Cardiac muscle cell (in vitro differentiated cells and primary cell): ENCODE measurements around the gene NIPA2. TPM values are rescaled to one million over a fixed set of nuclear protein-coding genes. Genes with fewer than 3 reads are reported as not detected.
"Not testable (repeated sequence)": the region's sequence is repeated elsewhere in the genome, so short reads cannot be mapped to it uniquely, and the experiment has no call there.

ENCODE experiments used
- DNase-seq, 2 donors: peaks; one replicate each; pipeline versions ENCODE4 v3.0.0 to v3.0.0-alpha.2; 2010 to 2017; ENCODE audit warnings: low read depth in 1 of 2, low spot score in 1 of 2
- H3K27ac ChIP-seq: fragments of 200-600 bp; sonication (generic); 2 replicates; pipeline ENCODE4 v1.5.1; 2016
- H3K27me3 ChIP-seq: fragments of 200-600 bp; sonication (generic); 2 replicates; pipeline ENCODE4 v1.6.0; 2016; ENCODE audit warnings: control low read depth
- H3K36me3 ChIP-seq: fragments of 200-600 bp; sonication (generic); 2 replicates; pipeline ENCODE4 v1.5.1; 2016; ENCODE audit warnings: control low read depth
- H3K4me1 ChIP-seq: fragments of 200-600 bp; sonication (generic); 2 replicates; pipeline ENCODE4 v1.8.1; 2017; ENCODE audit warnings: low read depth, mild to moderate bottlenecking, mixed run types
- H3K4me3 ChIP-seq: fragments of 200-600 bp; sonication (generic); 2 replicates; pipeline ENCODE4 v1.5.1; 2016; ENCODE audit warnings: mild to moderate bottlenecking
- H3K9me3 ChIP-seq: fragments of 200-600 bp; sonication (generic); 2 replicates; pipeline ENCODE4 v1.5.1; 2017; ENCODE audit warnings: low read depth, mild to moderate bottlenecking, control low read depth
- polyA plus RNA-seq: library from polyadenylated mRNA; unstranded; fragments of >200 nt; fragmentation: Nextera tagmentation; extraction: Ambion mirVana; gene quantifications from 2 replicates; pipeline ENCODE4 v1.2.1, GENCODE V29; 2016
- total RNA-seq: library from RNA; depleted of rRNA; stranded (reverse); fragments of >200 nt; gene quantifications from 2 replicates; pipeline ENCODE4 v1.2.3, GENCODE V29; 2016
- TF ChIP-seq, protein P1 (sequence below): IDR thresholded peaks from 2 replicates; pipeline ENCODE4 v1.5.1; 2012; ENCODE audit warnings: low read depth, mild to moderate bottlenecking, low read length

Gene NIPA2
- total and polyA plus RNA-seq, 2 experiments from 2014 or later = 58.0 to 80.7 TPM

GRCh38 chr15:22799902-22800301 lies 38.6 kb upstream of the NIPA2 start:
- Histone ChIP-seq H3K27me3 (no peaks in the 10 kb centered on the region), H3K4me3 (no peak overlapping the region), H3K27ac (no peak overlapping the region), H3K9me3 (no peaks in the 10 kb centered on the region), H3K36me3 (no peaks in the 10 kb centered on the region), H3K4me1 (no peaks in the 10 kb centered on the region)
- DNase-seq = no peak
- TF ChIP-seq, protein P1, sequence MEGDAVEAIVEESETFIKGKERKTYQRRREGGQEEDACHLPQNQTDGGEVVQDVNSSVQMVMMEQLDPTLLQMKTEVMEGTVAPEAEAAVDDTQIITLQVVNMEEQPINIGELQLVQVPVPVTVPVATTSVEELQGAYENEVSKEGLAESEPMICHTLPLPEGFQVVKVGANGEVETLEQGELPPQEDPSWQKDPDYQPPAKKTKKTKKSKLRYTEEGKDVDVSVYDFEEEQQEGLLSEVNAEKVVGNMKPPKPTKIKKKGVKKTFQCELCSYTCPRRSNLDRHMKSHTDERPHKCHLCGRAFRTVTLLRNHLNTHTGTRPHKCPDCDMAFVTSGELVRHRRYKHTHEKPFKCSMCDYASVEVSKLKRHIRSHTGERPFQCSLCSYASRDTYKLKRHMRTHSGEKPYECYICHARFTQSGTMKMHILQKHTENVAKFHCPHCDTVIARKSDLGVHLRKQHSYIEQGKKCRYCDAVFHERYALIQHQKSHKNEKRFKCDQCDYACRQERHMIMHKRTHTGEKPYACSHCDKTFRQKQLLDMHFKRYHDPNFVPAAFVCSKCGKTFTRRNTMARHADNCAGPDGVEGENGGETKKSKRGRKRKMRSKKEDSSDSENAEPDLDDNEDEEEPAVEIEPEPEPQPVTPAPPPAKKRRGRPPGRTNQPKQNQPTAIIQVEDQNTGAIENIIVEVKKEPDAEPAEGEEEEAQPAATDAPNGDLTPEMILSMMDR = no peak

GRCh38 chr15:22803006-22803405 lies 35.5 kb upstream of the NIPA2 start:
- DNase-seq, H3K27me3 ChIP-seq, H3K27ac ChIP-seq, H3K4me1 ChIP-seq, H3K4me3 ChIP-seq, H3K36me3 ChIP-seq, H3K9me3 ChIP-seq: not testable (repeated sequence)

DNA sequence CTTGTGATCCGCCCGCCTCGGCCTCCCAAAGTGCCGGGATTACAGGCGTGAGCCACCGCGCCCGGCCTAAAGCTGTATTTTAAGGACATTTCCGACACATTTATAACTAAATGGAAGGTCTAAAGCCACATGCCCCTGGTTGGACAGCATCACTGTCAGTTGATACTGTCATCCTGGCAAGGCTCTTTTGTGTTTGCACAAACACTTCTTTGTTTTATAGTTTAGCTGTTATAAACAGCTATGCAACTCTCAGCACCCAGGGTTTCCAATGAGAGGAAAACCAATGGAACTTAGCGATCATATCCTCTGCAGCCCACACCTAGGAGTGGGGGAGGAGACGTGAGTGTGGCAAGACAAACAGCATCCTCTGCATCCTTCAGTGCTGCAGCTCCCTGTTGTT lies 32.3 kb upstream of the NIPA2 start:
- H3K4me3 ChIP-seq = no peak overlapping the region
- H3K27me3 ChIP-seq = no peaks in the 10 kb centered on the region
- no peaks in the 10 kb centered on the region for H3K4me1 ChIP-seq
- H3K27ac ChIP-seq = no peak overlapping the region
- no peaks in the 10 kb centered on the region for H3K36me3 ChIP-seq
- TF ChIP-seq, protein P1 = no peak
- DNase-seq = no peak
- H3K9me3 ChIP-seq = no peaks in the 10 kb centered on the region

GRCh38 chr15:22806664-22807063 lies 31.8 kb upstream of the NIPA2 start:
- TF ChIP-seq, protein P1 = no peak
- peak in 1 of 2 donors; percentile 10 for DNase-seq
- no peaks in the 10 kb centered on the region for H3K36me3 ChIP-seq
- H3K27me3 ChIP-seq = no peaks in the 10 kb centered on the region
- no peaks in the 10 kb centered on the region for H3K9me3 ChIP-seq
- H3K27ac ChIP-seq = no peak overlapping the region
- H3K4me3 ChIP-seq = no peak overlapping the region
- no peaks in the 10 kb centered on the region for H3K4me1 ChIP-seq

DNA sequence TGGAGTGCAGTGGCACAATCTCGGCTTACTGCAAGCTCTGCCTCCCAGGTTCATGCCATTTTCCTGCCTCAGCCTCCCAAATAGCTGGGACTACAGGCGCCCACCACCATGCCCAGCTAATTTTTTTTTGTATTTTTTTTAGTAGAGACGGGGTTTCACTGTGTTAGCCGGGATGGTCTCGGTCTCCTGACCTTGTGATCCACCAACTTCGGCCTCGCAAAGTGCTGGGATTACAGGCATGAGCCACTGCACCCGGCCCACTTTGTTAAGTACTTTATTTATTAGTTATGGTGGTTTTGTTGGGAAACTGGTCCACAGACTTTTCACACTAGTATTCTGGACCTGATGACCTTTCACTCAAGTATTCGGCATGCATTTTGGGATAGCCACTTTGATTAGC lies 30.6 kb upstream of the NIPA2 start:
- not testable (repeated sequence) for H3K9me3 ChIP-seq, H3K36me3 ChIP-seq, H3K27me3 ChIP-seq, H3K4me3 ChIP-seq, H3K27ac ChIP-seq, DNase-seq, H3K4me1 ChIP-seq

DNA sequence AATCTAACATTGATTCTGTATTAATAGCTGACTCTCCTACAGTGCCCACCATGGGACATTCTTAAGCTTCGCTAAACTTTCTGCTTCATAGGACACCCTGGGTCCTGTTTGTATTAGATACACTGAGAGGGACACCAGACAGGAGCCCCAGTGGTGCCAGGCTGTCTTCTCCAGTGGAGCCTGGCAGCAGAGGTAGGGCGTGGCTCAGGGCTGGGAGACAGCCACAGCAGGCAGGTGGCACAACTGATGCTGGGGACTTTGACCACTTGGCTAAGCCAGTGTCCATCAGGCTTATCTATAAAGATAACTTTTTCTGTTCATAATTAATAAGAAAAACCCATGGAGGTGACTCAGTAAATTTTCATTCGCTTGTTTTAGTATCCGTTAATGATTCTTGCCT lies 30.2 kb upstream of the NIPA2 start:
- H3K27ac ChIP-seq = no peak overlapping the region
- TF ChIP-seq, protein P1 = no peak
- DNase-seq = no peak
- H3K4me1 ChIP-seq = no peaks in the 10 kb centered on the region
- H3K27me3 ChIP-seq = no peaks in the 10 kb centered on the region
- no peaks in the 10 kb centered on the region for H3K36me3 ChIP-seq
- H3K9me3 ChIP-seq = no peaks in the 10 kb centered on the region
- no peak overlapping the region for H3K4me3 ChIP-seq

DNA sequence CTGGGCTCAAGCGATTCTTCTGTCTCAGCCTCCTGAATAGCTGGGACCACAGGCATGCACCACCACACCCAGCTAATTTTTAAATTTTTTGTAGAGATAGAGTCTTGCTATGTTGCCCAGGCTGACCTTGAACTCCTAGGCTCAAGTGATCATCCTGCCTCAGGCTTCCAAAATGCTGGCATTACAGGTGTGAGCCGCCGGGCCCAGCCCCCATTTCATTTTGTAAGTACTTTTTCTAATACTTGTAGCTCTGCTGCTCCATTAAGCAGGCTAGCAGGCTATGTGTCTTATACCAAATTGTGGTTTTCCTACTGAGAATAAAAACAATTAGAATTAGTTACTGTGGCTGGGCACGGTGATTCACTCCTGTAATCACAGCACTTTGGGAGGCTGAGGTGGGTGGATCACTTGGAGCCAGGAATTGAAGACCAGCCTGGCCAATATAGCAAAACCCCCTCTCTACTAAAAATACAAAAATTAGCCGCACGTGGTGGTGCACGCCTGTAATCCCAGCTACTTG lies 29.6 kb upstream of the NIPA2 start:
- H3K9me3 ChIP-seq = no peaks in the 10 kb centered on the region
- no peak overlapping the region for H3K4me3 ChIP-seq
- no peaks in the 10 kb centered on the region for H3K27me3 ChIP-seq
- no peak overlapping the region for H3K27ac ChIP-seq
- TF ChIP-seq, protein P1 = no peak
- no peaks in the 10 kb centered on the region for H3K36me3 ChIP-seq
- no peaks in the 10 kb centered on the region for H3K4me1 ChIP-seq
- DNase-seq = no peak
